GM12873 (cell line): Measurements from ENCODE around the gene ANKRD20A1.
"Not testable (repeated sequence)": the region's sequence is repeated elsewhere in the genome, so short reads cannot be mapped to it uniquely, and the experiment has no call there.

Experiments
- TF ChIP-seq, protein P1 (sequence below): IDR thresholded peaks from 2 replicates; pipeline ENCODE4 v1.5.1; 2012; ENCODE audit warnings: low read depth, mild to moderate bottlenecking, moderate library complexity, low read length, control low read depth; ENCODE audit not compliant: insufficient read depth; ENCODE audit errors: missing control alignments

Gene ANKRD20A1

DNA sequence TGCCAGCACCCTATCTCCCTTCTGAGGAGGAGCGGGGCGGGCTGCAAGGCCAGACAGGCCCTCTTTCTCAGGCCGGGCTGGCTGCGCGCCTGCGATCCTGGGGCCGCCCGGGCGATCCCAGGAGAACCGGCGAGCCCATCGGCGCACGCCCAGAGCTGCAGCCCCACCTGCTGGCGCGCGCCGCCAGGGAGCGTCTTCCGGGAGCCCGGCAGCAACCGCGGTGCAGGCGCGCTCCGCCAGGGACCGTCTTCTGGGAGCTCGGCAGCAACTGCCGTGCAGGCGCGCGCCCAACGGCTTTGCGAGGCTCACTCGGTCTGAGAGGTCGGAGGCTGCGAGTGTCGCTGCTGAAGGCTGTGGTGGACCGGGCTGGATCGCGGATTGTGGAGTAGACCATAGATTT, at the start of gene ANKRD20A1:
TSS of gene ANKRD20A1 (plus strand) at position 61 of the 400 bp plus-strand sequence. CDS start 496 bp downstream, outside the sequence.
- TF ChIP-seq, protein P1, sequence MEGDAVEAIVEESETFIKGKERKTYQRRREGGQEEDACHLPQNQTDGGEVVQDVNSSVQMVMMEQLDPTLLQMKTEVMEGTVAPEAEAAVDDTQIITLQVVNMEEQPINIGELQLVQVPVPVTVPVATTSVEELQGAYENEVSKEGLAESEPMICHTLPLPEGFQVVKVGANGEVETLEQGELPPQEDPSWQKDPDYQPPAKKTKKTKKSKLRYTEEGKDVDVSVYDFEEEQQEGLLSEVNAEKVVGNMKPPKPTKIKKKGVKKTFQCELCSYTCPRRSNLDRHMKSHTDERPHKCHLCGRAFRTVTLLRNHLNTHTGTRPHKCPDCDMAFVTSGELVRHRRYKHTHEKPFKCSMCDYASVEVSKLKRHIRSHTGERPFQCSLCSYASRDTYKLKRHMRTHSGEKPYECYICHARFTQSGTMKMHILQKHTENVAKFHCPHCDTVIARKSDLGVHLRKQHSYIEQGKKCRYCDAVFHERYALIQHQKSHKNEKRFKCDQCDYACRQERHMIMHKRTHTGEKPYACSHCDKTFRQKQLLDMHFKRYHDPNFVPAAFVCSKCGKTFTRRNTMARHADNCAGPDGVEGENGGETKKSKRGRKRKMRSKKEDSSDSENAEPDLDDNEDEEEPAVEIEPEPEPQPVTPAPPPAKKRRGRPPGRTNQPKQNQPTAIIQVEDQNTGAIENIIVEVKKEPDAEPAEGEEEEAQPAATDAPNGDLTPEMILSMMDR: not testable (repeated sequence)
